ENCODE data around the gene CPNE7.

Gene CPNE7

DNA sequence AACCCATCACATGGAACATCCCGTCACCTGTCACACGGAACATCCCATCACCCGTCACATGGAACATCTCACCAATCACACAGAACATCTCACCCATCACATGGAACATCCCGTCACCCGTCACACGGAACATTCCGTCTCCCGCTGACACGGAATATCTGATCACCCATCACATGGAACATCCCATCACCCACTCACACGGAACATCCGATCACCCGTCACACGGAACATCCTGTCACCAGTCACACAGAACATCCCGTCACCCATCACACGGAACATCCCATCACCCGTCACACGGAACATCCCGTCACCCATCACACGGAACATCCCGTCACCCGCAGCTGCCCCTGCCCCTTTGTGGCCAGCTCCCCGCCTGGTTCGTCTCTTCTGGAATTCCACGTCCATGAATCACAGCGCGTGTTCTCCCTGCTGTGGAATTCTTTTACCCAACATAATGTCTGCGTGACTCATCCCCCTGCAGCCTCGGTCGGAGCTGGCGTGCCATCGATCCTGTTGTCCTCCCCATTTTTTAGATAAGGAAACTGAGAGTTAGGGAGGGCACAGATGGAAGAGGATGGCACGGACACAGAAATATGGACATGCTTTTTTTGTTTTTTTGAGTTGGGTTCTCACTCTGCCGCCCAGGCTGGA is 5.6 kb downstream of the CPNE7 start:
- H3K4me3 ChIP-seq (ENCODE audit: low read depth, low read length): no peak overlapping the region
- no peak for DNase-seq (ENCODE audit: low read depth)
- TF ChIP-seq, protein P1, sequence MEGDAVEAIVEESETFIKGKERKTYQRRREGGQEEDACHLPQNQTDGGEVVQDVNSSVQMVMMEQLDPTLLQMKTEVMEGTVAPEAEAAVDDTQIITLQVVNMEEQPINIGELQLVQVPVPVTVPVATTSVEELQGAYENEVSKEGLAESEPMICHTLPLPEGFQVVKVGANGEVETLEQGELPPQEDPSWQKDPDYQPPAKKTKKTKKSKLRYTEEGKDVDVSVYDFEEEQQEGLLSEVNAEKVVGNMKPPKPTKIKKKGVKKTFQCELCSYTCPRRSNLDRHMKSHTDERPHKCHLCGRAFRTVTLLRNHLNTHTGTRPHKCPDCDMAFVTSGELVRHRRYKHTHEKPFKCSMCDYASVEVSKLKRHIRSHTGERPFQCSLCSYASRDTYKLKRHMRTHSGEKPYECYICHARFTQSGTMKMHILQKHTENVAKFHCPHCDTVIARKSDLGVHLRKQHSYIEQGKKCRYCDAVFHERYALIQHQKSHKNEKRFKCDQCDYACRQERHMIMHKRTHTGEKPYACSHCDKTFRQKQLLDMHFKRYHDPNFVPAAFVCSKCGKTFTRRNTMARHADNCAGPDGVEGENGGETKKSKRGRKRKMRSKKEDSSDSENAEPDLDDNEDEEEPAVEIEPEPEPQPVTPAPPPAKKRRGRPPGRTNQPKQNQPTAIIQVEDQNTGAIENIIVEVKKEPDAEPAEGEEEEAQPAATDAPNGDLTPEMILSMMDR (IDR thresholded peaks at IDR 0.05; ENCODE audit: low read depth, low read length, missing control alignments): no peak

DNA sequence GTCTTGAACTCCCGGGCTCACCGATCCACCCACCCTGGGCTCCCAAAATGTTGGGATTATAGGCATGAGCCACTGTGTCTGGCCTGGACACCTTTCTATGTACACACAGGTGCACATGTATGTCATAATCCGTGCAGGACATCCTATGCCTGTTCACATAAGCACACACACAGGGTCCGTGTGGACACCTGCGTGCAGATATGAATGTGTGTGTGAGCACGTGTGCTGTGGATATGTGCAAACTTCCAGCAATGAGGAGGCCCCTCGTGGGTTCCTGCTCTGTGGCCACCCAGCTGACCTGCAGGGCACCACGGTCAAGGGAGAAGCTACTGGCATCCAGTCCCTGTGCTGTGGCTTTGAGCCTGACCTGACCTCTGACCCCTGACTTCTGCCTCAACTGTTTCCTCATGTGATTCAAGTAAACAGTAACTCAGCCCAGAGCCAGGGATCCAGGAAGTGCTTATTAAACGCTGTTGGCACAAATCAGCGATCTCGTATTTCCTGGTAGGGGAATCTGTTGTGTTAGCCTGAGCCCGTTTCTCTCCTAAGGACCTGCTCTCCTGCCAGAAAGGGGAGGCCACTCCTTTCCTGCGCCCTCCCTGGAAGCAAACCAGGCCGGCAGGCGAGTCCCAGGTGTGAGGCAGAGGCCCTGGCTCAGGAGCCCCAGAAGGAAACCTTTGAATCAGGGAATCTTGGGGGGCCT is 6.5 kb downstream of the CPNE7 start:
- H3K4me3 ChIP-seq (ENCODE audit: low read depth, low read length): no peak overlapping the region
- TF ChIP-seq, protein P1 (IDR thresholded peaks at IDR 0.05; ENCODE audit: low read depth, low read length, missing control alignments): no peak
- no peak for DNase-seq (ENCODE audit: low read depth)

- TF ChIP-seq, protein P1 (IDR thresholded peaks at IDR 0.05; ENCODE audit: low read depth, low read length, missing control alignments): no peak
- no peak overlapping the region for H3K4me3 ChIP-seq (ENCODE audit: low read depth, low read length)
- DNase-seq (ENCODE audit: low read depth): no peak
These were observed 7.1 kb downstream of the CPNE7 start for GRCh38 chr16:89582614-89583196.

DNA sequence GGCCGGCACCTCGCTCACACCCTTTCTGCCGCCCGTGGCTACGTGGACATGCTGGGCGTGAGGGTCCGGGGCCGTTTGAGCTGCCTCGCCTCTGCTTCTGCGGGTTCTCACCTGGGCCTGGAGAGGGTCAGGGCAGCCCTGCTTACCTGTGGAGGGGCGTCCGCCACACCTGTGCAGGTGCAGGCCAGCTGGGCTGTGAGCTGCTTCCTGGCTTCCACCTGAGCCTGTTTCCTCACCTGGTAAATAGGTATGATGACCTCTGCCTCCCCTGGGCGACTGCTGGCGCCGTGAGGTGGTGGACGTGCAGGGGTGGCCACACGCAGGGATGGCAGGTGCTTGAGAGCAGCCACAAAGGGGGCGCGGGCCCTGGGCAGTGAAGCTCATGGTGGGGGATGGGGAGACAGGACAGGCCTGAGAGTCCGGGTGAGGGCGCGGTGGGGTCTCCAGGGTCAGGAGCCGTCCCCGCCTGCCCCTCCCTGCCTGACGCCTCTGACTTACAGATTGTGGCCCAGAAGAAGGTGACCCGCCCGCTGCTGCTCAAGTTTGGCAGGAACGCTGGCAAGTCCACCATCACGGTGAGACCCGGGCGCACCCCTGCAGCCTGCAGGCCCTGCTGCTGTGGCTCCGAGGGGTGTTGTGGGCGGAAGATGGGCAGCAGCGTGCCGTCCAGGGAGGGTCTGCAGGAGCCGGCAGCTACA is 7.8 kb downstream of the CPNE7 start:
- H3K4me3 ChIP-seq (ENCODE audit: low read depth, low read length): no peak overlapping the region
- no peak for DNase-seq (ENCODE audit: low read depth)
- TF ChIP-seq, protein P1 (IDR thresholded peaks at IDR 0.05; ENCODE audit: low read depth, low read length, missing control alignments): no peak

- no peak overlapping the region for H3K4me3 ChIP-seq (ENCODE audit: low read depth, low read length)
- no peak for DNase-seq (ENCODE audit: low read depth)
- TF ChIP-seq, protein P1 (IDR thresholded peaks at IDR 0.05; ENCODE audit: low read depth, low read length, missing control alignments): no peak
These were observed 8.5 kb downstream of the CPNE7 start for GRCh38 chr16:89583895-89584644.

- no peak overlapping the region for H3K4me3 ChIP-seq (ENCODE audit: low read depth, low read length)
- DNase-seq (ENCODE audit: low read depth): no peak
- TF ChIP-seq, protein P1 (IDR thresholded peaks at IDR 0.05; ENCODE audit: low read depth, low read length, missing control alignments): no peak
These were observed 9.4 kb downstream of the CPNE7 start for GRCh38 chr16:89584768-89585549.
